Neural progenitor cell (in vitro differentiated cells): ENCODE measurements around the gene HTT-AS. TPM values are rescaled to one million over a fixed set of nuclear protein-coding genes. Genes with fewer than 3 reads are reported as not detected.

ENCODE experiments used
- DNase-seq: peaks from one replicate; pipeline ENCODE4 v3.0.0-alpha.2; 2016; ENCODE audit warnings: low spot score
- H2AFZ ChIP-seq: fragments of 200-600 bp; sonication (generic); replicated peaks from 2 replicates; pipeline ENCODE4 v1.6.1; 2016; ENCODE audit warnings: antibody characterized with exemption
- H3F3A ChIP-seq: fragments of 200-600 bp; sonication (generic); 2 replicates; pipeline ENCODE4 v1.6.1; 2016; ENCODE audit warnings: antibody characterized with exemption, low read depth
- H3K27ac ChIP-seq: fragments of 200-600 bp; sonication (generic); 2 replicates; pipeline ENCODE4 v1.5.1; 2016; ENCODE audit warnings: mild to moderate bottlenecking
- H3K27me3 ChIP-seq: fragments of 200-600 bp; sonication (generic); 2 replicates; pipeline ENCODE4 v1.6.1; 2016; ENCODE audit warnings: mild to moderate bottlenecking, moderate library complexity
- H3K36me3 ChIP-seq: fragments of 200-600 bp; sonication (generic); 2 replicates; pipeline ENCODE4 v1.5.1; 2016
- H3K4me1 ChIP-seq: fragments of 200-600 bp; sonication (generic); 2 replicates; pipeline ENCODE4 v1.6.1; 2016; ENCODE audit warnings: mixed run types
- H3K4me2 ChIP-seq: fragments of 200-600 bp; sonication (generic); 2 replicates; pipeline ENCODE4 v1.6.1; 2016
- H3K4me3 ChIP-seq: fragments of 200-600 bp; sonication (generic); 2 replicates; pipeline ENCODE4 v1.5.1; 2016
- H3K79me2 ChIP-seq: fragments of 200-600 bp; sonication (generic); 2 replicates; pipeline ENCODE4 v1.6.1; 2016; ENCODE audit warnings: low read depth
- H3K9ac ChIP-seq: fragments of 200-600 bp; sonication (generic); 2 replicates; pipeline ENCODE4 v1.6.1; 2016
- H3K9me3 ChIP-seq: fragments of 200-600 bp; sonication (generic); 2 replicates; pipeline ENCODE4 v1.5.1; 2016; ENCODE audit warnings: low read depth
- H4K20me1 ChIP-seq: fragments of 200-600 bp; sonication (generic); 2 replicates; pipeline ENCODE4 v1.6.1; 2016; ENCODE audit warnings: low read depth
- H3K27ac Mint-ChIP-seq: 3 replicates; pipeline ENCODE4 v1.8.0; 2021; ENCODE audit warnings: mixed read lengths
- H3K27me3 Mint-ChIP-seq: 2 replicates; pipeline ENCODE4 v1.8.0; 2022; ENCODE audit warnings: low read depth, mild to moderate bottlenecking, inconsistent platforms, moderate library complexity, mixed read lengths; ENCODE audit not compliant: insufficient read depth
- H3K36me3 Mint-ChIP-seq: 3 replicates; pipeline ENCODE4 v1.8.0; 2021; ENCODE audit warnings: mixed read lengths
- H3K4me1 Mint-ChIP-seq: 3 replicates; pipeline ENCODE4 v1.8.0; 2021; ENCODE audit warnings: mixed read lengths
- H3K4me3 Mint-ChIP-seq: 3 replicates; pipeline ENCODE4 v1.8.0; 2021; ENCODE audit warnings: mild to moderate bottlenecking, moderate library complexity, mixed read lengths
- H3K9me3 Mint-ChIP-seq: 3 replicates; pipeline ENCODE4 v1.8.0; 2020; ENCODE audit warnings: mixed read lengths
- CTCF ChIP-seq: fragments of 200-600 bp; sonication (generic); IDR thresholded peaks from 2 replicates; pipeline ENCODE4 v1.5.1; 2017; ENCODE audit warnings: antibody characterized with exemption, mild to moderate bottlenecking
- EZH2 ChIP-seq: fragments of 200-600 bp; sonication (generic); IDR thresholded peaks from 2 replicates; pipeline ENCODE4 v1.6.1; 2017; ENCODE audit warnings: antibody characterized with exemption, mild to moderate bottlenecking, moderate library complexity
- EZH2phosphoT487 ChIP-seq: fragments of 200-600 bp; sonication (generic); IDR thresholded peaks from 2 replicates; pipeline ENCODE4 v1.6.1; 2017; ENCODE audit warnings: antibody characterized with exemption
- total RNA-seq: library from RNA; depleted of rRNA; stranded (reverse); fragments of >200 nt; gene quantifications from 2 replicates; pipeline ENCODE4 v1.2.3, GENCODE V29; 2015; ENCODE audit warnings: low replicate concordance

The HTT-AS gene
- total RNA-seq, result not detected in 2 replicates

- Mint-ChIP-seq H3K4me3 (peak within 1 kb of the TSS; percentile 97), H3K27me3 (peaks cover 8% of the 10 kb centered on the region), H3K27ac (peak within 1 kb of the TSS; percentile 94), H3K4me1 (peaks cover 15% of the 10 kb centered on the region), H3K36me3 (peaks cover 1% of the 10 kb centered on the region), H3K9me3 (no peaks in the 10 kb centered on the region)
- peak within 1 kb of the TSS; percentile 87 for H3K9ac ChIP-seq
- H3F3A ChIP-seq, result peaks cover 12% of the 10 kb centered on the region
- peak within 1 kb of the TSS; percentile 100 for H2AFZ ChIP-seq
- peak; percentile 97 for DNase-seq
- peaks cover 38% of the 10 kb centered on the region for H4K20me1 ChIP-seq
- peaks cover 16% of the 10 kb centered on the region for H3K4me1 ChIP-seq
- no peaks in the 10 kb centered on the region for H3K36me3 ChIP-seq
- no peaks in the 10 kb centered on the region for H3K9me3 ChIP-seq
- H3K27me3 ChIP-seq, result no peaks in the 10 kb centered on the region
- H3K4me3 ChIP-seq, result peak within 1 kb of the TSS; percentile 95
- TF ChIP-seq EZH2, result no peak
- peak; percentile 19 for TF ChIP-seq CTCF
- H3K27ac ChIP-seq, result peak within 1 kb of the TSS; percentile 89
- H3K79me2 ChIP-seq, result peaks cover 44% of the 10 kb centered on the region
- H3K4me2 ChIP-seq, result peak within 1 kb of the TSS; percentile 99
Measured at GRCh38 chr4:3074078-3074845, at the start of gene HTT-AS, which contains the start of gene HTT. Gene HTT-AS (minus strand): TSS chr4:3074538. Gene HTT (plus strand): TSS chr4:3074681. CDS start chr4:3074826, 145 bp downstream.

- no peaks in the 10 kb centered on the region for H3K27me3 ChIP-seq
- no peaks in the 10 kb centered on the region for H4K20me1 ChIP-seq
- H3K9me3 ChIP-seq, result no peaks in the 10 kb centered on the region
- H2AFZ ChIP-seq, result no peak overlapping the region
- TF ChIP-seq CTCF (no peak), EZH2phosphoT487 (no peak), EZH2 (no peak)
- H3K4me3 ChIP-seq, result no peak overlapping the region
- H3K36me3 Mint-ChIP-seq, result peaks cover 25% of the 10 kb centered on the region
- H3K9ac ChIP-seq, result no peak overlapping the region
- no peaks in the 10 kb centered on the region for H3K4me1 ChIP-seq
- no peaks in the 10 kb centered on the region for H3K4me1 Mint-ChIP-seq
- no peaks in the 10 kb centered on the region for H3K9me3 Mint-ChIP-seq
- no peak overlapping the region for H3K4me2 ChIP-seq
- H3K27ac Mint-ChIP-seq, result no peak overlapping the region
- DNase-seq, result no peak
- H3K79me2 ChIP-seq, result no peaks in the 10 kb centered on the region
- peaks cover 3% of the 10 kb centered on the region for H3F3A ChIP-seq
- peaks cover 6% of the 10 kb centered on the region for H3K36me3 ChIP-seq
- no peaks in the 10 kb centered on the region for H3K27me3 Mint-ChIP-seq
- no peak overlapping the region for H3K4me3 Mint-ChIP-seq
- no peak overlapping the region for H3K27ac ChIP-seq
Measured at GRCh38 chr4:3123181-3123671, 48.9 kb upstream of the HTT-AS start.

GRCh38 chr4:3122081-3122563 is 47.8 kb upstream of the HTT-AS start:
- Histone ChIP-seq H2AFZ (no peak overlapping the region), H3K9me3 (no peaks in the 10 kb centered on the region), H3K79me2 (no peaks in the 10 kb centered on the region), H4K20me1 (no peaks in the 10 kb centered on the region), H3K27me3 (no peaks in the 10 kb centered on the region), H3K4me1 (no peaks in the 10 kb centered on the region), H3K4me2 (no peak overlapping the region), H3F3A (peaks cover 3% of the 10 kb centered on the region), H3K4me3 (no peak overlapping the region), H3K9ac (no peak overlapping the region), H3K27ac (no peak overlapping the region), H3K36me3 (peaks cover 6% of the 10 kb centered on the region)
- Mint-ChIP-seq H3K9me3 (no peaks in the 10 kb centered on the region), H3K27me3 (no peaks in the 10 kb centered on the region), H3K36me3 (peaks cover 23% of the 10 kb centered on the region), H3K27ac (peak overlapping the region; percentile 29), H3K4me3 (no peak overlapping the region), H3K4me1 (no peaks in the 10 kb centered on the region)
- TF ChIP-seq EZH2phosphoT487 (no peak), EZH2 (no peak), CTCF (no peak)
- DNase-seq, result no peak
